SK-N-SH (cell line): ENCODE measurements around the gene SCART1. TPM values are rescaled to one million over a fixed set of nuclear protein-coding genes. Genes with fewer than 3 reads are reported as not detected.

ENCODE experiments used
- CTCF ChIA-PET: fragments of 300-600, 350-600 bp; formaldehyde crosslinking; extraction: SDS; loops from one replicate; lab custom pipeline; 2021; lab: Yijun Ruan, JAX
- POLR2A ChIA-PET: fragments of 350-600 bp; sonication (Branson Sonifier 250); formaldehyde crosslinking; extraction: SDS; loops from one replicate; lab custom pipeline; 2020; ENCODE audit warnings: antibody characterized with exemption, inconsistent platforms; lab: Yijun Ruan, JAX
- DNase-seq: peaks from one replicate; pipeline ENCODE4 v3.0.0; 2012
- H2AFZ ChIP-seq: fragments of 200-600 bp; sonication (generic); 2 replicates; pipeline ENCODE4 v1.8.1; 2016; ENCODE audit warnings: antibody characterized with exemption, mild to moderate bottlenecking, low read depth
- H3F3A ChIP-seq: fragments of 200-600 bp; sonication (generic); replicated peaks from 2 replicates; pipeline ENCODE3; 2016; ENCODE audit warnings: antibody characterized with exemption, mild to moderate bottlenecking; ENCODE audit not compliant: insufficient read depth
- H3K27ac ChIP-seq, 2 experiments: fragments of 200-500 bp in 1 of 2; fragments of 200-600 bp in 1 of 2; sonication (Bioruptor generic) in 1 of 2; sonication (generic), shearing (Covaris generic) in 1 of 2; 2 replicates each; pipeline versions ENCODE4 v1.5.1 to v1.6.1; 2014 to 2016; ENCODE audit warnings: low read depth in 2 of 2, inconsistent platforms in 1 of 2, low read length in 1 of 2, mild to moderate bottlenecking in 1 of 2, mixed read lengths in 1 of 2
- H3K27me3 ChIP-seq: fragments of 200-600 bp; sonication (generic), shearing (Covaris generic); 2 replicates; pipeline ENCODE4 v1.6.1; 2016; ENCODE audit warnings: mixed run types; ENCODE audit not compliant: insufficient read depth
- H3K36me3 ChIP-seq, 2 experiments: fragments of 200-500 bp in 1 of 2; fragments of 200-600 bp in 1 of 2; sonication (Bioruptor generic) in 1 of 2; sonication (generic) in 1 of 2; replicated peaks in 1 of 2; 2 replicates each; pipeline versions ENCODE3 to v1.5.1; 2014 to 2016; ENCODE audit warnings: low read length in 1 of 2, mild to moderate bottlenecking in 1 of 2; ENCODE audit not compliant: insufficient read depth in 2 of 2, control insufficient read depth in 1 of 2
- H3K4me1 ChIP-seq, 2 experiments: fragments of 200-500 bp in 1 of 2; fragments of 200-600 bp in 1 of 2; sonication (Bioruptor generic) in 1 of 2; sonication (generic), shearing (Covaris generic) in 1 of 2; 2 replicates each; pipeline versions ENCODE4 v1.5.1 to v1.6.1; 2014 to 2016; ENCODE audit warnings: low read depth in 1 of 2, low read length in 1 of 2, mixed run types in 1 of 2; ENCODE audit not compliant: insufficient read depth in 2 of 2, control insufficient read depth in 1 of 2
- H3K4me2 ChIP-seq: fragments of 200-600 bp; sonication (generic), shearing (Covaris generic); 2 replicates; pipeline ENCODE4 v1.6.1; 2017; ENCODE audit warnings: mixed run types
- H3K4me3 ChIP-seq, 2 experiments: fragments of 200-500 bp in 1 of 2; fragments of 200-600 bp in 1 of 2; sonication (Bioruptor generic) in 1 of 2; sonication (generic), shearing (Covaris generic) in 1 of 2; 2 replicates each; pipeline versions ENCODE4 v1.5.1 to v1.8.1; 2014 to 2016; ENCODE audit warnings: low read depth in 2 of 2, inconsistent platforms in 1 of 2, low read length in 1 of 2, mild to moderate bottlenecking in 1 of 2, mixed read lengths in 1 of 2, moderate library complexity in 1 of 2
- H3K79me2 ChIP-seq: fragments of 200-600 bp; sonication (generic); 2 replicates; pipeline ENCODE4 v1.8.1; 2017; ENCODE audit warnings: mild to moderate bottlenecking; ENCODE audit not compliant: insufficient read depth
- H3K9ac ChIP-seq: fragments of 200-600 bp; sonication (generic); 2 replicates; pipeline ENCODE4 v1.6.1; 2017; ENCODE audit warnings: mixed run types
- H3K9me2 ChIP-seq: fragments of 200-600 bp; sonication (generic); 2 replicates; pipeline ENCODE4 v1.6.1; 2017; ENCODE audit warnings: mixed run types
- H3K9me3 ChIP-seq: fragments of 200-600 bp; sonication (generic); 2 replicates; pipeline ENCODE4 v1.6.1; 2017; ENCODE audit warnings: mixed run types, mild to moderate bottlenecking, moderate library complexity
- H4K20me1 ChIP-seq: fragments of 200-600 bp; sonication (generic); 2 replicates; pipeline ENCODE4 v1.6.1; 2017; ENCODE audit warnings: mild to moderate bottlenecking, mixed run types; ENCODE audit not compliant: insufficient read depth
- ELF1 ChIP-seq: IDR thresholded peaks from 2 replicates; pipeline ENCODE4 v1.4.0; 2012
- EZH2phosphoT487 ChIP-seq: fragments of 200-600 bp; sonication (generic); IDR thresholded peaks from 2 replicates; pipeline ENCODE4 v1.6.1; 2017; ENCODE audit warnings: low read depth, mixed run types, mild to moderate bottlenecking, antibody characterized with exemption, moderate library complexity, borderline replicate concordance
- FOXJ3 ChIP-seq: sonication (generic); formaldehyde crosslinking; IDR thresholded peaks from 2 replicates; pipeline ENCODE4 v1.5.1; 2020; ENCODE audit warnings: mild to moderate bottlenecking, missing genetic modification reagents
- GATA2 ChIP-seq: sonication (generic); formaldehyde crosslinking; IDR thresholded peaks from 2 replicates; pipeline ENCODE4 v1.5.0; 2020; ENCODE audit warnings: mild to moderate bottlenecking, missing genetic modification reagents
- NRF1 ChIP-seq: IDR thresholded peaks from 2 replicates; pipeline ENCODE4 v1.6.1; 2012; ENCODE audit warnings: low read depth, mild to moderate bottlenecking, low read length
- RFX5 ChIP-seq: IDR thresholded peaks from 2 replicates; pipeline ENCODE4 v1.6.1; 2012; ENCODE audit warnings: mild to moderate bottlenecking, improper control_type of control experiment, low read length
- RXRA ChIP-seq: IDR thresholded peaks from 2 replicates; pipeline ENCODE4 v1.4.0; 2012; ENCODE audit warnings: low read depth, mild to moderate bottlenecking, borderline replicate concordance
- SIN3A ChIP-seq: IDR thresholded peaks from 2 replicates; pipeline ENCODE4 v1.6.1; 2012; ENCODE audit warnings: low read depth, mild to moderate bottlenecking, low read length, moderate library complexity, borderline replicate concordance
- SMC3 ChIP-seq: IDR thresholded peaks from 2 replicates; pipeline ENCODE4 v1.6.1; 2012; ENCODE audit warnings: low read depth, low read length, improper control_type of control experiment
- TEAD4 ChIP-seq: IDR thresholded peaks from 2 replicates; pipeline ENCODE4 v1.4.0; 2012; ENCODE audit warnings: mild to moderate bottlenecking, borderline replicate concordance; ENCODE audit not compliant: insufficient read depth
- WGBS: methylation state at CpG from one replicate; pipeline ENCODE4 v1.1.6; 2017; ENCODE audit warnings: low lambda C conversion rate; 5-methylcytosine and 5-hydroxymethylcytosine counted together
- polyA plus RNA-seq, 3 experiments: library from polyadenylated mRNA; depleted of rRNA; stranded (reverse); fragments of >200 nt; gene quantifications; 2 replicates each; pipeline ENCODE4 v1.2.3, GENCODE V29; 2012
- TF ChIP-seq, protein P1 (sequence below): IDR thresholded peaks from 2 replicates; pipeline ENCODE4 v1.4.0; 2012; ENCODE audit warnings: low read depth, borderline replicate concordance
- TF ChIP-seq, protein P2 (sequence below): IDR thresholded peaks from 2 replicates; pipeline ENCODE4 v1.4.0; 2012; ENCODE audit warnings: low read depth, borderline replicate concordance
- TF ChIP-seq, protein P3 (sequence below): fragments of 200-600 bp; sonication (generic); IDR thresholded peaks from 2 replicates; pipeline ENCODE4 v1.6.1; 2017; ENCODE audit warnings: antibody characterized with exemption, mild to moderate bottlenecking, moderate library complexity
- TF ChIP-seq, protein P4 (sequence below): IDR thresholded peaks from 2 replicates; pipeline ENCODE4 v1.4.0; 2012; ENCODE audit warnings: low read depth
- TF ChIP-seq, protein P5 (sequence below): IDR thresholded peaks from 2 replicates; pipeline ENCODE4 v1.6.1; 2012; ENCODE audit warnings: mild to moderate bottlenecking, low read depth, low read length, moderate library complexity
- TF ChIP-seq, protein P6 (sequence below): fragments of 150-350 bp; IDR thresholded peaks from 2 replicates; pipeline ENCODE4 v1.6.1; 2016; ENCODE audit warnings: mild to moderate bottlenecking, low read depth, low read length

SCART1 gene
- polyA plus RNA-seq, 1 of the 3 experiments (the other 2 are of a cell fraction): 2.1 TPM

DNA sequence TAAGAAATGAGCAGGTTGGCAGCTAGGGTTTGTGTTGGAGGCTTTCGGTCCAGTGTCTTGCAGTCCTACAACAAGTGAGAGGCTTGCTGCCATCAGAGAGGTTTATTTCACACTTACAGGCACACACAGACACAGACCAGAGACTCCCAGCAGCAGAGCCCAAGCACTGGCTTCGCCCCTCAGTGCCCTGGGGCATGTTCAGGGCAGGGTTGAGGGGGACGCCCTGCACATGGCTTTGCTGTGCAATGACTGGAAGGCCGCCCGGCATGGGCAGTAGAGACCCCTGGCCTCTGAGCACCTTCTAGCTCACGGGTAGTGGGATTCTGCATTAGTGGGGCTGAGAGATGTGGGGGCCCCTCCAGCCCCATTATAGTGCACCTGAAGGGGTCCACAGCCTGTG lies 33.2 kb upstream of the SCART1 start:
- Histone ChIP-seq H3K36me3 (peaks cover 2 to 24% of the 10 kb centered on the region in 2 experiments), H2AFZ (no peak overlapping the region), H3K9me2 (no peaks in the 10 kb centered on the region), H3K4me2 (no peak overlapping the region), H3K27me3 (no peaks in the 10 kb centered on the region), H3K79me2 (no peaks in the 10 kb centered on the region), H4K20me1 (peaks cover 20% of the 10 kb centered on the region; the same call in 1 of the 2 replicates), H3K4me1 (no peaks in the 10 kb centered on the region; a peak in 1 of 4 replicates), H3F3A (no peaks in the 10 kb centered on the region), H3K9me3 (no peaks in the 10 kb centered on the region), H3K27ac (no peak overlapping the region), H3K4me3 (no peak overlapping the region), H3K9ac (no peak overlapping the region)
- ChIA-PET POLR2A (no interaction called here), CTCF (interaction anchor here (1.3 to 1.8 kb wide), 2 partner anchors 8 to 91 kb away, joined by 4 to 10 read pairs; no protein-coding TSS in a partner anchor)
- TF ChIP-seq, protein P1, sequence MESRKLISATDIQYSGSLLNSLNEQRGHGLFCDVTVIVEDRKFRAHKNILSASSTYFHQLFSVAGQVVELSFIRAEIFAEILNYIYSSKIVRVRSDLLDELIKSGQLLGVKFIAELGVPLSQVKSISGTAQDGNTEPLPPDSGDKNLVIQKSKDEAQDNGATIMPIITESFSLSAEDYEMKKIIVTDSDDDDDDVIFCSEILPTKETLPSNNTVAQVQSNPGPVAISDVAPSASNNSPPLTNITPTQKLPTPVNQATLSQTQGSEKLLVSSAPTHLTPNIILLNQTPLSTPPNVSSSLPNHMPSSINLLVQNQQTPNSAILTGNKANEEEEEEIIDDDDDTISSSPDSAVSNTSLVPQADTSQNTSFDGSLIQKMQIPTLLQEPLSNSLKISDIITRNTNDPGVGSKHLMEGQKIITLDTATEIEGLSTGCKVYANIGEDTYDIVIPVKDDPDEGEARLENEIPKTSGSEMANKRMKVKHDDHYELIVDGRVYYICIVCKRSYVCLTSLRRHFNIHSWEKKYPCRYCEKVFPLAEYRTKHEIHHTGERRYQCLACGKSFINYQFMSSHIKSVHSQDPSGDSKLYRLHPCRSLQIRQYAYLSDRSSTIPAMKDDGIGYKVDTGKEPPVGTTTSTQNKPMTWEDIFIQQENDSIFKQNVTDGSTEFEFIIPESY: no peak
- no peak for TF ChIP-seq RXRA
- TF ChIP-seq, protein P2, sequence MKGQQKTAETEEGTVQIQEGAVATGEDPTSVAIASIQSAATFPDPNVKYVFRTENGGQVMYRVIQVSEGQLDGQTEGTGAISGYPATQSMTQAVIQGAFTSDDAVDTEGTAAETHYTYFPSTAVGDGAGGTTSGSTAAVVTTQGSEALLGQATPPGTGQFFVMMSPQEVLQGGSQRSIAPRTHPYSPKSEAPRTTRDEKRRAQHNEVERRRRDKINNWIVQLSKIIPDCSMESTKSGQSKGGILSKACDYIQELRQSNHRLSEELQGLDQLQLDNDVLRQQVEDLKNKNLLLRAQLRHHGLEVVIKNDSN: no peak
- no peak for TF ChIP-seq EZH2phosphoT487
- TF ChIP-seq SIN3A: no peak
- no peak for TF ChIP-seq GATA2 (CRISPR knock-in tag)
- TF ChIP-seq SMC3: no peak
- TF ChIP-seq, protein P3, sequence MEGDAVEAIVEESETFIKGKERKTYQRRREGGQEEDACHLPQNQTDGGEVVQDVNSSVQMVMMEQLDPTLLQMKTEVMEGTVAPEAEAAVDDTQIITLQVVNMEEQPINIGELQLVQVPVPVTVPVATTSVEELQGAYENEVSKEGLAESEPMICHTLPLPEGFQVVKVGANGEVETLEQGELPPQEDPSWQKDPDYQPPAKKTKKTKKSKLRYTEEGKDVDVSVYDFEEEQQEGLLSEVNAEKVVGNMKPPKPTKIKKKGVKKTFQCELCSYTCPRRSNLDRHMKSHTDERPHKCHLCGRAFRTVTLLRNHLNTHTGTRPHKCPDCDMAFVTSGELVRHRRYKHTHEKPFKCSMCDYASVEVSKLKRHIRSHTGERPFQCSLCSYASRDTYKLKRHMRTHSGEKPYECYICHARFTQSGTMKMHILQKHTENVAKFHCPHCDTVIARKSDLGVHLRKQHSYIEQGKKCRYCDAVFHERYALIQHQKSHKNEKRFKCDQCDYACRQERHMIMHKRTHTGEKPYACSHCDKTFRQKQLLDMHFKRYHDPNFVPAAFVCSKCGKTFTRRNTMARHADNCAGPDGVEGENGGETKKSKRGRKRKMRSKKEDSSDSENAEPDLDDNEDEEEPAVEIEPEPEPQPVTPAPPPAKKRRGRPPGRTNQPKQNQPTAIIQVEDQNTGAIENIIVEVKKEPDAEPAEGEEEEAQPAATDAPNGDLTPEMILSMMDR: no peak
- no peak for TF ChIP-seq TEAD4
- TF ChIP-seq NRF1: no peak
- no peak for TF ChIP-seq ELF1
- TF ChIP-seq, protein P4, sequence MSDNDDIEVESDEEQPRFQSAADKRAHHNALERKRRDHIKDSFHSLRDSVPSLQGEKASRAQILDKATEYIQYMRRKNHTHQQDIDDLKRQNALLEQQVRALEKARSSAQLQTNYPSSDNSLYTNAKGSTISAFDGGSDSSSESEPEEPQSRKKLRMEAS: no peak
- TF ChIP-seq RFX5: no peak
- no peak for TF ChIP-seq FOXJ3
- TF ChIP-seq, protein P5, sequence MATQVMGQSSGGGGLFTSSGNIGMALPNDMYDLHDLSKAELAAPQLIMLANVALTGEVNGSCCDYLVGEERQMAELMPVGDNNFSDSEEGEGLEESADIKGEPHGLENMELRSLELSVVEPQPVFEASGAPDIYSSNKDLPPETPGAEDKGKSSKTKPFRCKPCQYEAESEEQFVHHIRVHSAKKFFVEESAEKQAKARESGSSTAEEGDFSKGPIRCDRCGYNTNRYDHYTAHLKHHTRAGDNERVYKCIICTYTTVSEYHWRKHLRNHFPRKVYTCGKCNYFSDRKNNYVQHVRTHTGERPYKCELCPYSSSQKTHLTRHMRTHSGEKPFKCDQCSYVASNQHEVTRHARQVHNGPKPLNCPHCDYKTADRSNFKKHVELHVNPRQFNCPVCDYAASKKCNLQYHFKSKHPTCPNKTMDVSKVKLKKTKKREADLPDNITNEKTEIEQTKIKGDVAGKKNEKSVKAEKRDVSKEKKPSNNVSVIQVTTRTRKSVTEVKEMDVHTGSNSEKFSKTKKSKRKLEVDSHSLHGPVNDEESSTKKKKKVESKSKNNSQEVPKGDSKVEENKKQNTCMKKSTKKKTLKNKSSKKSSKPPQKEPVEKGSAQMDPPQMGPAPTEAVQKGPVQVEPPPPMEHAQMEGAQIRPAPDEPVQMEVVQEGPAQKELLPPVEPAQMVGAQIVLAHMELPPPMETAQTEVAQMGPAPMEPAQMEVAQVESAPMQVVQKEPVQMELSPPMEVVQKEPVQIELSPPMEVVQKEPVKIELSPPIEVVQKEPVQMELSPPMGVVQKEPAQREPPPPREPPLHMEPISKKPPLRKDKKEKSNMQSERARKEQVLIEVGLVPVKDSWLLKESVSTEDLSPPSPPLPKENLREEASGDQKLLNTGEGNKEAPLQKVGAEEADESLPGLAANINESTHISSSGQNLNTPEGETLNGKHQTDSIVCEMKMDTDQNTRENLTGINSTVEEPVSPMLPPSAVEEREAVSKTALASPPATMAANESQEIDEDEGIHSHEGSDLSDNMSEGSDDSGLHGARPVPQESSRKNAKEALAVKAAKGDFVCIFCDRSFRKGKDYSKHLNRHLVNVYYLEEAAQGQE: no peak
- TF ChIP-seq, protein P6, sequence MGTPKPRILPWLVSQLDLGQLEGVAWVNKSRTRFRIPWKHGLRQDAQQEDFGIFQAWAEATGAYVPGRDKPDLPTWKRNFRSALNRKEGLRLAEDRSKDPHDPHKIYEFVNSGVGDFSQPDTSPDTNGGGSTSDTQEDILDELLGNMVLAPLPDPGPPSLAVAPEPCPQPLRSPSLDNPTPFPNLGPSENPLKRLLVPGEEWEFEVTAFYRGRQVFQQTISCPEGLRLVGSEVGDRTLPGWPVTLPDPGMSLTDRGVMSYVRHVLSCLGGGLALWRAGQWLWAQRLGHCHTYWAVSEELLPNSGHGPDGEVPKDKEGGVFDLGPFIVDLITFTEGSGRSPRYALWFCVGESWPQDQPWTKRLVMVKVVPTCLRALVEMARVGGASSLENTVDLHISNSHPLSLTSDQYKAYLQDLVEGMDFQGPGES: no peak
- 80% methylated on average over 5 of the region's 6 CpGs for WGBS
- DNase-seq: no peak
